Esophagus (tissue), 2 donors: ENCODE data around the gene POC1B. TPM values are rescaled to one million over a fixed set of nuclear protein-coding genes. Genes with fewer than 3 reads are reported as not detected.

Experiments used
- H3K27ac ChIP-seq, 2 donors: one replicate each; pipeline ENCODE4 v1.5.1; 2013; ENCODE audit warnings: low read depth in 2 of 2, mild to moderate bottlenecking in 2 of 2, inconsistent platforms in 1 of 2, low read length in 1 of 2, moderate library complexity in 1 of 2
- H3K27me3 ChIP-seq, 2 donors: one replicate each; pipeline ENCODE4 v1.6.1; 2013; ENCODE audit warnings: low read length in 2 of 2, control low read depth in 1 of 2, mild to moderate bottlenecking in 1 of 2; ENCODE audit not compliant: insufficient read depth in 2 of 2, control insufficient read depth in 1 of 2
- H3K36me3 ChIP-seq, 2 donors: one replicate each; pipeline ENCODE4 v1.6.1; 2013; ENCODE audit warnings: low read length in 1 of 2; ENCODE audit not compliant: control insufficient read depth in 2 of 2, insufficient read depth in 2 of 2
- H3K4me1 ChIP-seq, 2 donors: one replicate each; pipeline ENCODE4 v1.6.1; 2013; ENCODE audit warnings: low read length in 1 of 2; ENCODE audit not compliant: control insufficient read depth in 2 of 2, insufficient read depth in 2 of 2
- H3K4me3 ChIP-seq, 2 donors: one replicate each; pipeline ENCODE4 v1.5.1; 2013; ENCODE audit warnings: low read length in 2 of 2, mild to moderate bottlenecking in 2 of 2, low read depth in 1 of 2, moderate library complexity in 1 of 2
- H3K9me3 ChIP-seq, 2 donors: one replicate each; pipeline ENCODE4 v1.6.1; 2013; ENCODE audit warnings: mild to moderate bottlenecking in 2 of 2, low read depth in 1 of 2, low read length in 1 of 2, moderate library complexity in 1 of 2; ENCODE audit not compliant: control insufficient read depth in 2 of 2, insufficient read depth in 1 of 2
- WGBS, 2 donors: extraction: QIAGEN DNeasy Blood & Tissue Kit; methylation state at CpG; one replicate each; pipeline ENCODE4 v1.1.7; 2013; 5-methylcytosine and 5-hydroxymethylcytosine counted together
- polyA plus RNA-seq, 2 donors: library from polyadenylated mRNA; stranded (reverse); fragments of 200-250 nt; gene quantifications; one replicate each; pipeline ENCODE4 v1.2.3, GENCODE V29; 2013
- donor health status: healthy with polysubstance abuse.
- donor health status: Bipolar disorder and iron deficiency.

Gene POC1B
- polyA plus RNA-seq, 2 donors, result 4.0 to 5.5 TPM

GRCh38 chr12:89370850-89371249 is 155.0 kb downstream of the POC1B start:
- Histone ChIP-seq H3K9me3 (no peaks in the 10 kb centered on the region), H3K36me3 (no peaks in the 10 kb centered on the region), H3K27ac (no peak overlapping the region), H3K27me3 (no peaks in the 10 kb centered on the region), H3K4me3 (no peak overlapping the region), H3K4me1 (peaks cover 0 to 10% of the 10 kb centered on the region in 2 donors)
- WGBS, 2 donors, result 50 to 52% methylated on average over 7 of the region's 7 CpGs

- H3K4me3 ChIP-seq, result no peak overlapping the region
- no peaks in the 10 kb centered on the region for H3K9me3 ChIP-seq
- H3K27me3 ChIP-seq, result no peaks in the 10 kb centered on the region
- peak overlapping the region in 1 of 2 donors; percentile 3 for H3K27ac ChIP-seq
- peaks cover 0 to 6% of the 10 kb centered on the region in 2 donors for H3K4me1 ChIP-seq
- WGBS, 2 donors, result 50% methylated on average over 3 of the region's 3 CpGs
- no peaks in the 10 kb centered on the region for H3K36me3 ChIP-seq
Observed at GRCh38 chr12:89370421-89370831, 155.4 kb downstream of the POC1B start.

Other genes with a start within 250 kb of the POC1B start
- 1 to 10 TPM; 3.8 to 9.2 TPM for gene DUSP6, start 173.5 kb downstream of the POC1B start, polyA plus RNA-seq
- gene GALNT4, start 1.3 kb downstream of the POC1B start, polyA plus RNA-seq, result 1 to 10 TPM; 1.3 to 1.4 TPM
- gene ATP2B1, start 182.8 kb upstream of the POC1B start, polyA plus RNA-seq, result 1 to 10 TPM; 3.3 to 5.3 TPM